Measurements from ENCODE around the gene MKS1.

GRCh38 chr17:58191241-58191896 lies 27.7 kb downstream of the MKS1 start:
- TF ChIP-seq NFIC (IDR thresholded peaks at IDR 0.05) (no peak), RAD21 (IDR thresholded peaks at IDR 0.05; ENCODE audit: low read depth) (no peak), EP300 (IDR thresholded peaks at IDR 0.05; ENCODE audit: borderline replicate concordance) (no peak)

Measured in Ishikawa (cell line).